Keratinocyte (primary cell): ENCODE data around the gene GDA. TPM values are rescaled to one million over a fixed set of nuclear protein-coding genes. Genes with fewer than 3 reads are reported as not detected.

Experiments used
- DNase-seq: peaks from one replicate; pipeline ENCODE4 v3.0.0-alpha.2; 2011; ENCODE audit warnings: low read depth, missing footprints, low spot score
- FAIRE-seq: peaks from 2 replicates; lab custom pipeline; 2011; peaks lifted over from hg19 to GRCh38; lab: Jason Lieb, UNC
- H2AFZ ChIP-seq: 2 replicates; pipeline ENCODE4 v1.6.0; 2012; ENCODE audit warnings: low read length, control low read depth, inconsistent platforms; ENCODE audit not compliant: control insufficient read depth
- H3K27ac ChIP-seq: 2 replicates; pipeline ENCODE4 v1.5.1; 2011; ENCODE audit warnings: low read length; ENCODE audit not compliant: control insufficient read depth, insufficient read depth
- H3K27me3 ChIP-seq: 3 replicates; pipeline ENCODE4 v1.6.0; 2011; ENCODE audit warnings: low read length; ENCODE audit not compliant: control insufficient read depth, insufficient read depth; ENCODE audit errors: extremely low read depth
- H3K36me3 ChIP-seq, 2 experiments: 2 replicates in 1 of 2; 3 replicates in 1 of 2; pipeline ENCODE4 v1.5.1; 2011; ENCODE audit warnings: low read length in 2 of 2, mild to moderate bottlenecking in 1 of 2; ENCODE audit not compliant: control insufficient read depth in 2 of 2, insufficient read depth in 2 of 2; ENCODE audit errors: extremely low read depth in 1 of 2
- H3K4me1 ChIP-seq: 3 replicates; pipeline ENCODE4 v1.5.1; 2011; ENCODE audit warnings: low read length; ENCODE audit not compliant: control insufficient read depth, insufficient read depth; ENCODE audit errors: extremely low read depth
- H3K4me2 ChIP-seq: 3 replicates; pipeline ENCODE4 v1.6.0; 2011; ENCODE audit warnings: low read depth, low read length; ENCODE audit not compliant: control insufficient read depth, insufficient read depth; ENCODE audit errors: extremely low read depth
- H3K4me3 ChIP-seq, 3 experiments: fragments of 200-600 bp in 1 of 3; sonication (generic) in 1 of 3; 2 replicates in 2 of 3; 3 replicates in 1 of 3; pipeline ENCODE4 v1.5.1; 2011 to 2016; ENCODE audit warnings: low read length in 3 of 3, mild to moderate bottlenecking in 3 of 3, control low read depth in 2 of 3, inconsistent platforms in 1 of 3, low read depth in 1 of 3, mixed read lengths in 1 of 3, mixed run types in 1 of 3, moderate library complexity in 1 of 3; ENCODE audit not compliant: control insufficient read depth in 2 of 3, insufficient read depth in 2 of 3; ENCODE audit errors: extremely low read depth in 1 of 3
- H3K79me2 ChIP-seq: 2 replicates; pipeline ENCODE4 v1.6.0; 2012; ENCODE audit warnings: low read length; ENCODE audit not compliant: control insufficient read depth, insufficient read depth
- H3K9ac ChIP-seq: 3 replicates; pipeline ENCODE4 v1.6.0; 2011; ENCODE audit warnings: low read length; ENCODE audit not compliant: control insufficient read depth, insufficient read depth; ENCODE audit errors: extremely low read depth
- H3K9me1 ChIP-seq: 3 replicates; pipeline ENCODE4 v1.6.0; 2011; ENCODE audit warnings: low read length; ENCODE audit not compliant: control insufficient read depth, insufficient read depth; ENCODE audit errors: extremely low read depth
- H3K9me3 ChIP-seq: 2 replicates; pipeline ENCODE4 v1.5.1; 2012; ENCODE audit warnings: low read depth, low read length; ENCODE audit not compliant: control insufficient read depth
- H4K20me1 ChIP-seq: 3 replicates; pipeline ENCODE4 v1.6.0; 2011; ENCODE audit warnings: low read length; ENCODE audit not compliant: control insufficient read depth, insufficient read depth; ENCODE audit errors: extremely low read depth
- EZH2 ChIP-seq: IDR thresholded peaks from one replicate; pipeline ENCODE4 v1.6.1; 2012; ENCODE audit warnings: inconsistent platforms, mild to moderate bottlenecking, low read length, moderate library complexity
- dilution Hi-C: fragments of 300-500 bp; cut with MboI; formaldehyde crosslinking; loops from one replicate; pipeline ENCODE4 v1.7.0; 2020; ENCODE audit warnings: low sequenced_read_pairs; ENCODE audit not compliant: extremely low pct_ligation_motif_present
- polyA plus RNA-seq, 5 experiments: library from polyadenylated mRNA; depleted of rRNA in 3 of 5; stranded (reverse) in 3 of 5; stranded (forward) in 1 of 5; unstranded in 1 of 5; fragments of >200 nt; gene quantifications; 1 replicate in 1 of 5; 2 replicates in 3 of 5; 3 replicates in 1 of 5; pipeline versions ENCODE4 v1.2.1 to v1.2.3, GENCODE V29; 2011 to 2012; ENCODE audit warnings: missing spikeins in 2 of 5, low read depth in 1 of 5, low replicate concordance in 1 of 5
- TF ChIP-seq, protein P1 (sequence below), 3 experiments: IDR thresholded peaks in 1 of 3; conservative IDR thresholded peaks in 1 of 3; optimal IDR thresholded peaks in 1 of 3; 2 replicates in 2 of 3; 3 replicates in 1 of 3; pipeline versions ENCODE3 to v1.5.1; 2011; ENCODE audit warnings: low read length in 3 of 3, mild to moderate bottlenecking in 3 of 3, moderate library complexity in 2 of 3, control low read depth in 1 of 3, inconsistent platforms in 1 of 3; ENCODE audit not compliant: insufficient read depth in 2 of 3; ENCODE audit errors: extremely low read depth in 1 of 3

The GDA gene
- polyA plus RNA-seq, 1 donor (not counting 4 experiments of a cell fraction or from before 2014, with no cell fraction given) = 0.75 TPM

DNA sequence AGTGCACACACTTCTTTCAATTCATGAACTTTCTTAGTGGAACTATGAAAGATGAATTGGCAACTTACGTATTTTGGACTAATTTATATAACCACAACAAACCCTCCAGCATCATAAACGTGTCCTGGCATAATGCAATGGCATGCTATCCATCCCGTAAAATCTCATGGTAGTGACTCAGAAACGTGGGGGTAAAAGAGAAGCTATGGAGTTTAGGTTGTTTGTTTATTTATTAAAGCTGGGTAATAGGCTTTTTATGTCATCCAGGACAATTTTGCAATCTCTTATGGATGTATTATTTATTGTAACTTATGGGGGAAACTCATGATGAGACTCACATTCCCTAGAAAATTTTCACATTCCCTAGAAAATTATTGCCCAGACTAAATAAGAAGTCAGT, 106.3 kb downstream of the GDA start:
- no peaks in the 10 kb centered on the region for H3K9me1 ChIP-seq
- H3K9ac ChIP-seq = no peak overlapping the region
- H3K27me3 ChIP-seq = peaks cover 4% of the 10 kb centered on the region
- H3K4me1 ChIP-seq = no peaks in the 10 kb centered on the region
- no peaks in the 10 kb centered on the region for H4K20me1 ChIP-seq
- dilution Hi-C loops = loop anchor here (25.0 kb wide), 1 partner anchor 218 kb away; no protein-coding TSS in a partner anchor
- no peak overlapping the region for H3K4me2 ChIP-seq
- H3K4me3 ChIP-seq = no peak overlapping the region
- no peak overlapping the region for H2AFZ ChIP-seq
- no peaks in the 10 kb centered on the region for H3K9me3 ChIP-seq
- no peak for FAIRE-seq
- no peaks in the 10 kb centered on the region for H3K36me3 ChIP-seq
- no peak for DNase-seq
- TF ChIP-seq, protein P1, sequence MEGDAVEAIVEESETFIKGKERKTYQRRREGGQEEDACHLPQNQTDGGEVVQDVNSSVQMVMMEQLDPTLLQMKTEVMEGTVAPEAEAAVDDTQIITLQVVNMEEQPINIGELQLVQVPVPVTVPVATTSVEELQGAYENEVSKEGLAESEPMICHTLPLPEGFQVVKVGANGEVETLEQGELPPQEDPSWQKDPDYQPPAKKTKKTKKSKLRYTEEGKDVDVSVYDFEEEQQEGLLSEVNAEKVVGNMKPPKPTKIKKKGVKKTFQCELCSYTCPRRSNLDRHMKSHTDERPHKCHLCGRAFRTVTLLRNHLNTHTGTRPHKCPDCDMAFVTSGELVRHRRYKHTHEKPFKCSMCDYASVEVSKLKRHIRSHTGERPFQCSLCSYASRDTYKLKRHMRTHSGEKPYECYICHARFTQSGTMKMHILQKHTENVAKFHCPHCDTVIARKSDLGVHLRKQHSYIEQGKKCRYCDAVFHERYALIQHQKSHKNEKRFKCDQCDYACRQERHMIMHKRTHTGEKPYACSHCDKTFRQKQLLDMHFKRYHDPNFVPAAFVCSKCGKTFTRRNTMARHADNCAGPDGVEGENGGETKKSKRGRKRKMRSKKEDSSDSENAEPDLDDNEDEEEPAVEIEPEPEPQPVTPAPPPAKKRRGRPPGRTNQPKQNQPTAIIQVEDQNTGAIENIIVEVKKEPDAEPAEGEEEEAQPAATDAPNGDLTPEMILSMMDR (optimal IDR thresholded peaks at IDR 0.05 in 1 of 3, IDR thresholded peaks at IDR 0.05 in 1 of 3, conservative IDR thresholded peaks at IDR 0.05 in 1 of 3; ENCODE audit: extremely low read depth in 1 of 3, insufficient read depth in 2 of 3, low read length in 3 of 3) = no peak
- TF ChIP-seq EZH2 = no peak
- H3K79me2 ChIP-seq = no peaks in the 10 kb centered on the region
- H3K27ac ChIP-seq = no peak overlapping the region

DNA sequence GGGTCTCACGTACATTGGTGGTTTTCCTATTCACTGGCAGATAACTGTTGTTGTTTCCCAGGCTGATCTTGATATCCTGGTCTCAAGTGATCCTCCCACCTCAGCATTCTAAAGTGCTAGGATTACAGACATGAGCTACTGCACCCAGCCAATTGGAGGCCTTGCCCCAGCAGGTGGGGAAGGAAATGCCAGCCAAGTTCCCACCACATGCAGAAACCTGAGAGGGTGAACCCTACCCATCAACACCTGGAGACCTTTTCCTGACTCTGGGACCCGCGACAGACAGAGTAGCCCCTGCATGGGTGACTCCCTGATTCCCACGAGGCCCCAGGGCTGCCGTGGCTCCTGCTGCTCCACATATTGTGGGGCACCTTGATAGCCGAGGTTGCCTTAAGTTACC, 107.7 kb downstream of the GDA start:
- no peaks in the 10 kb centered on the region for H4K20me1 ChIP-seq
- no peak overlapping the region for H3K27ac ChIP-seq
- no peaks in the 10 kb centered on the region for H3K4me1 ChIP-seq
- TF ChIP-seq EZH2 = no peak
- TF ChIP-seq, protein P1 (optimal IDR thresholded peaks at IDR 0.05 in 1 of 3, IDR thresholded peaks at IDR 0.05 in 1 of 3, conservative IDR thresholded peaks at IDR 0.05 in 1 of 3; ENCODE audit: extremely low read depth in 1 of 3, insufficient read depth in 2 of 3, low read length in 3 of 3) = no peak
- no peak overlapping the region for H3K4me3 ChIP-seq
- DNase-seq (no peak), FAIRE-seq (no peak)
- H3K4me2 ChIP-seq = no peak overlapping the region
- no peaks in the 10 kb centered on the region for H3K36me3 ChIP-seq
- dilution Hi-C loops = loop anchor here (25.0 kb wide), 1 partner anchor 220 kb away; no protein-coding TSS in a partner anchor
- no peak overlapping the region for H2AFZ ChIP-seq
- H3K27me3 ChIP-seq = peaks cover 4% of the 10 kb centered on the region
- H3K9ac ChIP-seq = no peak overlapping the region
- H3K9me3 ChIP-seq = no peaks in the 10 kb centered on the region
- H3K79me2 ChIP-seq = no peaks in the 10 kb centered on the region
- no peaks in the 10 kb centered on the region for H3K9me1 ChIP-seq
